Measurements from ENCODE around the gene HNRNPK.

HNRNPK gene

GRCh38 chr9:83932851-83933250 lies 47.2 kb downstream of the HNRNPK start:
- FAIRE-seq: no peak

GRCh38 chr9:83932011-83932410 lies 48.0 kb downstream of the HNRNPK start:
- FAIRE-seq: no peak

- FAIRE-seq: no peak
Measured at GRCh38 chr9:83930881-83931280, 49.1 kb downstream of the HNRNPK start.

GRCh38 chr9:83927591-83927990 lies 52.4 kb downstream of the HNRNPK start:
- no peak for FAIRE-seq

GRCh38 chr9:83920927-83921707 lies 58.9 kb downstream of the HNRNPK start, which contains the start of gene KIF27:
KIF27 (minus strand) TSS chr9:83921432; CDS start chr9:83915591, 5,841 bp downstream.
- FAIRE-seq: peak; percentile 48

- FAIRE-seq: no peak
Measured at GRCh38 chr9:83920469-83920926, 59.5 kb downstream of the HNRNPK start.

- no peak for FAIRE-seq
Measured at GRCh38 chr9:83919111-83919510, 60.9 kb downstream of the HNRNPK start.
